Stomach (tissue), 4 donors: ENCODE results near the gene CNTN4.

Source experiments
- CTCF ChIP-seq, 7 experiments: fragments of 450-650 bp in 4 of 7; fragments of 200-600 bp in 3 of 7; sonication (generic) in 3 of 7; IDR thresholded peaks; one replicate each; pipeline ENCODE4 v1.5.1; 2016 to 2019; ENCODE audit warnings: antibody characterized with exemption in 7 of 7, control low read depth in 2 of 7, mild to moderate bottlenecking in 1 of 7
- POLR2A ChIP-seq, 4 donors: fragments of 450-650 bp; IDR thresholded peaks; one replicate each; pipeline ENCODE4 v1.6.1; 2016; ENCODE audit warnings: antibody characterized with exemption in 4 of 4, control low read depth in 2 of 4, mild to moderate bottlenecking in 1 of 4, moderate library complexity in 1 of 4

GRCh38 chr3:2876362-2876761 lies 777.7 kb downstream of the CNTN4 start:
- TF ChIP-seq CTCF (IDR thresholded peaks at IDR 0.05) = no peak
- TF ChIP-seq POLR2A (IDR thresholded peaks at IDR 0.05) = no peak
